KOPT-K1 (cell line): ENCODE measurements around the gene LDLRAD4.

ENCODE experiments used
- H3K27ac ChIP-seq: fragments of 200-600 bp; sonication (generic); 2 replicates; pipeline ENCODE4 v1.5.1; 2016; ENCODE audit warnings: antibody characterized with exemption, mild to moderate bottlenecking, low read depth, low read length; ENCODE audit not compliant: poor library complexity, severe bottlenecking
- H3K36me3 ChIP-seq: fragments of 200-600 bp; sonication (generic); 2 replicates; pipeline ENCODE4 v1.5.1; 2017; ENCODE audit warnings: antibody characterized with exemption, mild to moderate bottlenecking, low read length, moderate library complexity; ENCODE audit not compliant: insufficient read depth
- H3K9me3 ChIP-seq: fragments of 200-600 bp; sonication (generic); 2 replicates; pipeline ENCODE4 v1.5.1; 2017; ENCODE audit warnings: antibody characterized with exemption, low read length, mild to moderate bottlenecking; ENCODE audit not compliant: insufficient read depth, poor library complexity, severe bottlenecking

The LDLRAD4 gene

GRCh38 chr18:13389491-13390131, 171.1 kb downstream of the LDLRAD4 start:
- Histone ChIP-seq H3K27ac (peak overlapping the region; percentile 8), H3K9me3 (no peaks in the 10 kb centered on the region), H3K36me3 (peaks cover 39% of the 10 kb centered on the region)

GRCh38 chr18:13390196-13390595, 171.6 kb downstream of the LDLRAD4 start:
- H3K36me3 ChIP-seq: peaks cover 43% of the 10 kb centered on the region
- peak overlapping the region; percentile 8 for H3K27ac ChIP-seq

DNA sequence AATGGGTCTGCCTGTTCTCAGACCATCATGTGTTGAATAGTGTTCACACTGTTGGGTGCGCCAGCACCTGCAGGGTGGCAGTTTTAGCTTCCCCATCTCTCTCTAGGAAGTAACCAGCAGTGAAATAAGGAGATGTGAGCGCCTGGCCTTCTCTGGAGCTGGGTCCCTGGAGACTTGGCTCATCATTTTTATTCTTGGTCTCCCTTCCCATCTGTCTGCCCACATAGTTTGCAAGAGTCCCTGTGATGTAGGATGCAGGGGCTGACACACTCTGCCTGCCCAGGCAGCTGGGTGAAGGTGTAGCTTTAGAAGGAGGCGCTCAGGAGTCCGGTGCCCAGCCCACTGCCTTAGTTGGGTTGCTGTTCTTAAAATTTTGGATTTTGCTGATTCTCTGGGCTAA, 172.2 kb downstream of the LDLRAD4 start:
- Histone ChIP-seq H3K9me3 (no peaks in the 10 kb centered on the region), H3K36me3 (peaks cover 43% of the 10 kb centered on the region), H3K27ac (peak overlapping the region; percentile 8)

More at GRCh38 chr18:13390196-13390595, 171.6 kb downstream of the LDLRAD4 start:
- no peaks in the 10 kb centered on the region for H3K9me3 ChIP-seq

GRCh38 chr18:13392029-13392750, 173.6 kb downstream of the LDLRAD4 start:
- H3K36me3 ChIP-seq: peaks cover 47% of the 10 kb centered on the region

GRCh38 chr18:13392899-13393298, 174.3 kb downstream of the LDLRAD4 start:
- peaks cover 48% of the 10 kb centered on the region for H3K36me3 ChIP-seq
- H3K27ac ChIP-seq: peak overlapping the region; percentile 3
- H3K9me3 ChIP-seq: no peaks in the 10 kb centered on the region

More at GRCh38 chr18:13392029-13392750, 173.6 kb downstream of the LDLRAD4 start:
- Histone ChIP-seq H3K27ac (peak overlapping the region; percentile 13), H3K9me3 (no peaks in the 10 kb centered on the region)

GRCh38 chr18:13393338-13393737, 174.8 kb downstream of the LDLRAD4 start:
- Histone ChIP-seq H3K27ac (peak overlapping the region; percentile 3), H3K36me3 (peaks cover 48% of the 10 kb centered on the region), H3K9me3 (no peaks in the 10 kb centered on the region)

- H3K36me3 ChIP-seq: peaks cover 33% of the 10 kb centered on the region
- H3K27ac ChIP-seq: peak overlapping the region; percentile 10
- H3K9me3 ChIP-seq: no peaks in the 10 kb centered on the region
Measured at GRCh38 chr18:13394801-13395200, 176.2 kb downstream of the LDLRAD4 start.

DNA sequence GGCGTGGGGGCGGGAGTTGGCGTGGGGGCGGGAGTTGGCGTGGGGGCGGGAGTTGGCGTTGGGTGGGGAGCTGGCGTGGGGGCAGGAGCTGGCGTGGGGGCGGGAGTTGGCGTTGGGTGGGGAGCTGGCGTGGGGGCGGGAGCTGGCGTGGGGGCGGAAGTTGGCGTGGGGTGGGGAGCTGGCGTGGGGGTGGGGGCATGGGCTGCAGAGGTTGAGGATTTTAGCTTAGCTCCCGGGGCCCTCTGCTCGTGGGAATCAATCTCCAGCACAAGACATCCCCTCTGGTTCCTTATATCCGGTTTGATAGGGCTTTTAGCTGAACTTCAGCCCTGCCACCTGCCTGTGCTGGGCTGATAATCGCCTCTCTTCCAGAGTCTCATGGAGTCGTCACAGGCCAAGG, 177.0 kb downstream of the LDLRAD4 start:
- no peak overlapping the region for H3K27ac ChIP-seq
- H3K9me3 ChIP-seq: no peaks in the 10 kb centered on the region
- H3K36me3 ChIP-seq: peaks cover 34% of the 10 kb centered on the region

DNA sequence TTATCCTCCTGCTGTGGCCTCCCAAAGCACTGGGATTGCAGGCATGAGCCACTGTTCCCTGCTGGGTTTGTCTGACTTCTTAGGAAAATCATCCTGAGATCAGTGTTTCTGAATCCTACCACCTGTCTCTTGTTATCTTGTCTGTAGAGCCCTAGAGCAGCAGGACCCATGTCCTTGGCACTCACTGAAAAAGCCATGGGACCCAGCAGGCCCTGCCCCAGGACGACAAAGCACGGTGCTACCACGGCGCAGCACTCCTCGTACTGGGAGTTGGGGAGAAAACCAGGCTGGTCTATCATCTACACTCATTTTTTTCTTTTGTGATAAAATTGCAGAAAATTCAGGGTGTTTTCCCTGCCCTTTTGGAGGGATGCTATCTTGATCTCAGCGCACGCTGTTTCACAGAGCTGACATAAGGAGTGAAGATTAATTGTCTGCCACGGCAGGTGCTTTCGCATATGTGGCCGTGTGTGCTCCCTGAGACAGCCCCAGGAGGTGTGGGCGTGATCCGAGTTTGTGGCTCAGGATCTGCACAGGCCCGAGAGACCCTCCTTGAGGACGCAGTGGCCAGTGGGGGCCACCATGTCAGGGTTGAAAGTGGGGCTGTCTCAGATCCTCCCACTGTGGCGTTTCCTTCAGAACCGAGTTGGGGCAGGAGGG, 179.1 kb downstream of the LDLRAD4 start:
- Histone ChIP-seq H3K36me3 (peaks cover 31% of the 10 kb centered on the region), H3K27ac (no peak overlapping the region), H3K9me3 (no peaks in the 10 kb centered on the region)

GRCh38 chr18:13398631-13399030, 180.1 kb downstream of the LDLRAD4 start:
- no peak overlapping the region for H3K27ac ChIP-seq
- peaks cover 31% of the 10 kb centered on the region for H3K36me3 ChIP-seq
- no peaks in the 10 kb centered on the region for H3K9me3 ChIP-seq

DNA sequence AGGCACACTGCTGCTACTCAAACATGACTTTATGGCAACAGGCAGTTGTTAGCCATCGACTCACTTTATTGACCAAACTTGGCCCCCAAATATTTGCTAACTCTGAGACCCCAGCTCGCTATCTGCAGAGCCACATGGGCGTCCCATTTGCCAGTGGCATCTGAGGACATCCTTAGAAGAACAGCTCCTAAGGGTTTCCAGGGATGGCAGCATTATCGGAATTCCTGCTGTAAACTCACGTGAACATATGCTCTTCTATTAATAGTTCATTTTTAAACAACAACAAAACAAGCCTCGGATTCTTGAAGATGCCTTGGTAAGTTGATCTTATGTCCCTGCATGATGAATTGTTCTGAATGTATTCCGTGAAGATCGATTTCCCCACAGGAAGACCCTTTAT, 181.0 kb downstream of the LDLRAD4 start:
- Histone ChIP-seq H3K9me3 (no peaks in the 10 kb centered on the region), H3K36me3 (peaks cover 33% of the 10 kb centered on the region), H3K27ac (no peak overlapping the region)

GRCh38 chr18:13400636-13401315, 182.2 kb downstream of the LDLRAD4 start:
- H3K27ac ChIP-seq: peak overlapping the region; percentile 49
- H3K9me3 ChIP-seq: no peaks in the 10 kb centered on the region
- H3K36me3 ChIP-seq: peaks cover 28% of the 10 kb centered on the region

DNA sequence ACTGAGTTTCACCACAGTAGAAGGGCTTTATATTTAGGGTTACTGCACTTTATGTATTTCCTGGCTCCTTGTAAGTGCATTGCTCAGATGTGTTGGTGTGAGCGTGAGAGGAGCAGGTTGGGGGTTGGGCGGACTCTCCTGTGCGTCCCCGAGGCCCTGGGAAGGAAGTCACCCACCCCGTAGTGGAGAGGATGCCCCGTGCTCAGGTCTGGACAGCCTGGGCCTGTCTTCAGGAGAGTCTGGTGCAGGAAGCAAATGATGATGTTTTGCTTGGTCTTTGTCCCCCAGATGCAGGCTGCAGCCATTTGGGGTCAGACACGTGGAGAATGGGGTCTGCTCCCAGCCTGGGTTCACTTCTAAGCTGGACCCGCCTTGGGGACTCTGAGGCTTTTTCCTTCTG, 182.8 kb downstream of the LDLRAD4 start:
- H3K9me3 ChIP-seq: no peaks in the 10 kb centered on the region
- H3K36me3 ChIP-seq: peaks cover 28% of the 10 kb centered on the region
- H3K27ac ChIP-seq: peak overlapping the region; percentile 49

- Histone ChIP-seq H3K27ac (peak overlapping the region; percentile 49), H3K36me3 (peaks cover 28% of the 10 kb centered on the region), H3K9me3 (no peaks in the 10 kb centered on the region)
Measured at GRCh38 chr18:13401826-13402225, 183.3 kb downstream of the LDLRAD4 start.
